Measurements from ENCODE around the gene SNAPC2. TPM values are rescaled to one million over a fixed set of nuclear protein-coding genes. Genes with fewer than 3 reads are reported as not detected.
A peak's percentile ranks its signal among the peaks of the same experiment; 100 is the strongest.

SNAPC2 gene
- total RNA-seq, 4 donors from 2014 or later, result 29.5 to 37.7 (median 33.4) TPM

GRCh38 chr19:7902796-7903243 is 17.3 kb upstream of the SNAPC2 start:
- Histone ChIP-seq H3K9me3 (no peaks in the 10 kb centered on the region), H3K36me3 (peaks cover 0 to 27% of the 10 kb centered on the region in 2 donors), H3K27me3 (peaks cover 12% of the 10 kb centered on the region), H3K4me1 (peaks cover 4 to 46% (median 32%) of the 10 kb centered on the region in 3 donors), H3K27ac (peak overlapping the region; percentile 26 to 91 (median 86)), H3K4me3 (peak overlapping the region; percentile 30 to 95)
- 20% methylated on average over 1 of the region's 20 CpGs; no CpG with 5 or more reads in 1 of the 2 donors for WGBS, 2 donors (ENCODE audit: low coverage in 1 of 2)
- no peak for ATAC-seq
- TF ChIP-seq POLR2A (IDR thresholded peaks at IDR 0.05), result no peak
- TF ChIP-seq CTCF (IDR thresholded peaks at IDR 0.05), result no peak
- no peak for TF ChIP-seq POLR2AphosphoS5 (IDR thresholded peaks at IDR 0.05)
- TF ChIP-seq EP300 (IDR thresholded peaks at IDR 0.05), result no peak

- ATAC-seq, result peak; percentile 94
- peaks cover 0 to 32% of the 10 kb centered on the region in 2 donors for H3K36me3 ChIP-seq
- H3K27me3 ChIP-seq, result peaks cover 12% of the 10 kb centered on the region
- H3K9me3 ChIP-seq, result no peaks in the 10 kb centered on the region
- peak within 1 kb of the TSS; percentile 91 to 95 for H3K4me3 ChIP-seq
- H3K4me1 ChIP-seq, result peaks cover 4 to 53% (median 32%) of the 10 kb centered on the region in 3 donors
- TF ChIP-seq POLR2A (IDR thresholded peaks at IDR 0.05) (peak; percentile 78 to 83), POLR2AphosphoS5 (IDR thresholded peaks at IDR 0.05) (peak; percentile 77), EP300 (IDR thresholded peaks at IDR 0.05) (no peak), CTCF (IDR thresholded peaks at IDR 0.05) (peak in 3 of 4 experiments; percentile 41 to 76 (median 47))
- WGBS, 2 donors (ENCODE audit: low coverage in 1 of 2), result 0% methylated on average over 14 of the region's 89 CpGs; no CpG with 5 or more reads in 1 of the 2 donors
- peak within 1 kb of the TSS; percentile 59 to 94 (median 90) for H3K27ac ChIP-seq
Observed at GRCh38 chr19:7903244-7904073, 16.7 kb upstream of the SNAPC2 start, which contains the start of gene MAP2K7. Gene MAP2K7, plus strand, starts transcription at chr19:7903877. Its CDS starts 68 bp downstream, at chr19:7903945.

- peak overlapping the region; percentile 59 to 94 (median 90) for H3K27ac ChIP-seq
- 55% methylated on average over 10 of the region's 68 CpGs; no CpG with 5 or more reads in 1 of the 2 donors for WGBS, 2 donors (ENCODE audit: low coverage in 1 of 2)
- no peaks in the 10 kb centered on the region for H3K9me3 ChIP-seq
- H3K36me3 ChIP-seq, result peaks cover 0 to 41% of the 10 kb centered on the region in 2 donors
- H3K4me3 ChIP-seq, result peak overlapping the region; percentile 91 to 95
- ATAC-seq, result peak; percentile 37
- peaks cover 4 to 61% (median 32%) of the 10 kb centered on the region in 3 donors for H3K4me1 ChIP-seq
- H3K27me3 ChIP-seq, result peaks cover 12% of the 10 kb centered on the region
- TF ChIP-seq CTCF (IDR thresholded peaks at IDR 0.05) (no peak), POLR2AphosphoS5 (IDR thresholded peaks at IDR 0.05) (no peak)
Observed at GRCh38 chr19:7904074-7905020, 15.8 kb upstream of the SNAPC2 start.

- no peaks in the 10 kb centered on the region for H3K9me3 ChIP-seq
- peak overlapping the region in 1 of 2 donors; percentile 95 for H3K4me3 ChIP-seq
- peaks cover 3% of the 10 kb centered on the region for H3K27me3 ChIP-seq
- no peak overlapping the region for H3K27ac ChIP-seq
- H3K36me3 ChIP-seq, result peaks cover 0 to 50% of the 10 kb centered on the region in 2 donors
- TF ChIP-seq EP300 (IDR thresholded peaks at IDR 0.05) (no peak), POLR2AphosphoS5 (IDR thresholded peaks at IDR 0.05) (no peak), POLR2A (IDR thresholded peaks at IDR 0.05) (no peak), CTCF (IDR thresholded peaks at IDR 0.05) (no peak)
- peaks cover 4 to 61% (median 32%) of the 10 kb centered on the region in 3 donors for H3K4me1 ChIP-seq
- WGBS, 2 donors (ENCODE audit: low coverage in 1 of 2), result 49 to 58% methylated on average over 2 to 4 of the region's 10 CpGs
- ATAC-seq, result no peak
Observed at GRCh38 chr19:7905268-7905667, 14.9 kb upstream of the SNAPC2 start.

Measured in gastroesophageal sphincter (tissue), 4 donors.